Mesodermal cell (in vitro differentiated cells): Measurements from ENCODE around the gene TRPM5.

Experiments used
- H3K27ac ChIP-seq: 2 replicates; pipeline ENCODE4 v1.7.0; 2013; ENCODE audit warnings: mild to moderate bottlenecking, low read depth, low read length, moderate library complexity; ENCODE audit not compliant: severe bottlenecking
- H3K36me3 ChIP-seq: 2 replicates; pipeline ENCODE4 v1.7.1; 2013; ENCODE audit warnings: mild to moderate bottlenecking, low read length, moderate library complexity; ENCODE audit not compliant: control insufficient read depth, insufficient read depth
- H3K4me1 ChIP-seq: one replicate; pipeline ENCODE4 v1.7.1; 2013; ENCODE audit warnings: mild to moderate bottlenecking, low read length; ENCODE audit not compliant: insufficient read depth, control insufficient read depth, poor library complexity, severe bottlenecking
- H3K4me3 ChIP-seq: 2 replicates; pipeline ENCODE4 v1.7.0; 2013; ENCODE audit warnings: low read length, control low read depth, mild to moderate bottlenecking; ENCODE audit not compliant: insufficient read depth, poor library complexity, severe bottlenecking; ENCODE audit errors: extremely low read depth
- H3K9me3 ChIP-seq: 2 replicates; pipeline ENCODE4 v1.7.1; 2013; ENCODE audit warnings: mild to moderate bottlenecking, low read length, moderate library complexity; ENCODE audit not compliant: control insufficient read depth
- WGBS, 2 experiments: methylation state at CpG; one replicate each; pipeline ENCODE4 v1.1.5; 2013; ENCODE audit warnings: missing lambda C conversion rate in 2 of 2; ENCODE audit not compliant: insufficient coverage in 2 of 2; 5-methylcytosine and 5-hydroxymethylcytosine counted together

The TRPM5 gene

GRCh38 chr11:2450321-2451041 lies 6.2 kb upstream of the TRPM5 start:
- H3K9me3 ChIP-seq: no peaks in the 10 kb centered on the region
- no peak overlapping the region for H3K4me3 ChIP-seq
- no peaks in the 10 kb centered on the region for H3K4me1 ChIP-seq
- no peak overlapping the region for H3K27ac ChIP-seq
- H3K36me3 ChIP-seq: no peaks in the 10 kb centered on the region
- WGBS, 2 experiments: 86 to 95% methylated on average over 16 to 18 of the region's 19 CpGs

DNA sequence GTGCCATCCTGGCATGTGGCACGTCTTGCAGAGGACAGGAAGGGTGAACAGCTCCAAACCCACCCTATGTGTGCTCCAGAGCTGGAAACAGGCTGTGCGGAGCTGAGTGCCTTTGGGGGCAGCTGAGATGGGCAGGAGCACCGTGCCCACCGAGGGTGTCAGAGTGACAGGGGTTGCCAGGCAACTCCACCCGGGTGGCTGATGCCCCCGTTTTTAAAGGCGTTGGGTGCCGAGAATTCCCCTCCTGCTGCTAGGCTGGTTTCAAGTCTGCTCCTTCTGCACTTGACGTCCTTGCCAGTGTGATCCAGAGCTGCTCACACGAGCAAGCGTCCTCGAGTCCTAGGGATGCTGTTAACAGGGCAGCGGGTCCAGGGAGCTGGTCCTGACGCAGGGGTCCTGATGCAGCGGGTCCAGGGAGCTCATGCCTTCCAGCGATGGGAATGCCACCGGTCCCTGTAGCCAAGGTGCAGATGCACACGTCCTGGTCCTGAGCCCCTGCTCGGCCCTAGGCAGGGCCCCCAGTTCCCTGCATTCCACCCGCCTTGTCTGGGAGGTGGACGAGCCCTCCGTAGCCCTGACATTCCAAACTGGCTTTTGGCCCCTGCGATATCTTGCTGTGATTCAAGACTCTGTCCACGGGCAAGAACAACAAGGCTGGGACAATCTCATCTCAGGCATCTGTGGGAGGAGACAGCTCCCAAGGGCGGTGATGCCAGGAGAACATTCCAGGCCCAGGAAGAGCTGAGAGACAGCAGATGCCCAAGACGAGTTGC lies 5.4 kb upstream of the TRPM5 start:
- H3K36me3 ChIP-seq: no peaks in the 10 kb centered on the region
- H3K9me3 ChIP-seq: no peaks in the 10 kb centered on the region
- no peak overlapping the region for H3K4me3 ChIP-seq
- H3K4me1 ChIP-seq: no peaks in the 10 kb centered on the region
- WGBS, 2 experiments: 80 to 87% methylated on average over 24 to 26 of the region's 26 CpGs
- no peak overlapping the region for H3K27ac ChIP-seq

DNA sequence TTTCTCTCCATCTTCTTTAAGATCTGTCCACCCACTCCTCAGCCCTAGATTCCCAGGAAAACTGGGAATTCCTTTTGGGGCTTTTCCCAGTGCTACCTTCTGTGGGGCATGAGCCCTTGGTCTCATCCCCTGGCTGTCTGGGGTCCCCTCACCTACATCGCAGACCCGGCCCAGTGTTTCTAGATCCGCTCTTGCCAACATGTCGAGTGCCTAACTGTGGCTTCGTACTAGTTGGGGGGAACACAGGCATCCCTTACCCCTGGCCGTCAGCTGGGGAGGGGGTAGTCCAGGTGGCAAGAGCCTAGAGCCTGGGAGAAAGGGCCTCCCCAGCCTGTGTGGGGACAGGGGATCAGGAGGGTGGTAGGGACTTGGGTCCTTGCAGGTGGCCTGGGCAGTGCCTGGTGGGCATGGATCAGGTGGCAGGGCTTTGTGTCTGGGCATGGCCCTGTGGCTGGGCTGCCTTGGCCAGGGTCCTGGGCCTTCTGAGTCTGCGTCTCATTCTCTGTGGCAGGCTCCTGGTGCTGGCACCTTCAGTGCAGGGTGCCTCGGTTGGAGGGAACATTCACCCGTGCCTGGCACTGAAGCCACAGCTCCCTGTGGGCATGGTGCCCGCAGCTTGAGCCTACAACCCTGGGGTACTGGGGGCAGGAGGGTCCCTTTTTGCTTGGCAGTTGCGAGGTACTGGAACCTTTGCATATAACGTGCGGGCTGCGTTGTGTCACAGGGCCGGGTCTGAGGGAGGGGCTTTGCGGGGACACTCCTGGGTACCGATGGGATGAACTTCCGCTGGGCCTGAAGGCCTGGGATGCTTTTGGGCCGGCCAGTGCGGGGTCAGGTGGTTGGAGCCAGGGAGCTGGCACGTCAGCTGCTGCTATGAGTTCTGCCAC lies 4.6 kb upstream of the TRPM5 start:
- Histone ChIP-seq H3K36me3 (no peaks in the 10 kb centered on the region), H3K9me3 (no peaks in the 10 kb centered on the region), H3K27ac (no peak overlapping the region), H3K4me1 (no peaks in the 10 kb centered on the region), H3K4me3 (no peak overlapping the region)
- 86 to 88% methylated on average over 17 to 20 of the region's 21 CpGs for WGBS, 2 experiments

GRCh38 chr11:2447951-2448650 lies 3.8 kb upstream of the TRPM5 start:
- Histone ChIP-seq H3K27ac (no peak overlapping the region), H3K36me3 (no peaks in the 10 kb centered on the region), H3K4me1 (no peaks in the 10 kb centered on the region), H3K4me3 (no peak overlapping the region), H3K9me3 (no peaks in the 10 kb centered on the region)
- 76 to 96% methylated on average over 6 to 9 of the region's 10 CpGs for WGBS, 2 experiments

DNA sequence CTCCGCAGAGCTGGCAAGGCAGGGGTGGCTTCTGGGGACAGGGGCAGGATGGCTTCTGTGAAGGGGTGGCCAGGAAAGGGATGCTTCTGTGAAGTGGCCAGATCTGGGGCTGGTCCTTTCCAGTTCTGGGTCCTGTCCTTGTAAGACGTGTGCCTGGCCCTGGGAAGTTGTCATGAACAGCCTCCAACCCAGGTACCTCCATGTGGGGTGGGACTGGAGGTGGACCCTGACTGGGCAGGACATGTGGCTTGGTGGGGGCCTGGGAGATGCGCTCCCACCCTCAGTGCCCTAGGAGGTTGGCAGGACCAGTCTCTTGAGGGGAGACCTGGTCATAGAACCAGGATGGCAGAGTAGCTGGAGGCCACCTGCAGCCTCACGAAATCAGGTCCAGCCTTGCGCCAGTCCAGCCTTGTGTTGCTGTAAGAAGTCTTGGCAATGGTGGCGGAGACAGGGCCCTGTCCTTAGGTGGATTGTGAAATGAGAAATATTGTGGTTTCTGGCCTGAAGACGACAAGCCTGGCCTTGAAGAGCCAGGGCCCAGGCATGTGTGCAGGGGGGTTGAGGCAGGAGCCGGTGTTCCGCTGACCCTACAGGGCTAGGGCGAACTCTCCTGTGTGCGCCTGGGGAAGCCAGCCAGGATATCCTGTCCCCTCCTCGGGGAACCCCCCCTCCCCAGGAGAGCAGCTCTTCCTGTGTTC lies 3.1 kb upstream of the TRPM5 start:
- Histone ChIP-seq H3K36me3 (no peaks in the 10 kb centered on the region), H3K27ac (no peak overlapping the region), H3K4me1 (no peaks in the 10 kb centered on the region), H3K9me3 (no peaks in the 10 kb centered on the region), H3K4me3 (no peak overlapping the region)
- WGBS, 2 experiments: 81 to 86% methylated on average over 9 to 12 of the region's 12 CpGs

DNA sequence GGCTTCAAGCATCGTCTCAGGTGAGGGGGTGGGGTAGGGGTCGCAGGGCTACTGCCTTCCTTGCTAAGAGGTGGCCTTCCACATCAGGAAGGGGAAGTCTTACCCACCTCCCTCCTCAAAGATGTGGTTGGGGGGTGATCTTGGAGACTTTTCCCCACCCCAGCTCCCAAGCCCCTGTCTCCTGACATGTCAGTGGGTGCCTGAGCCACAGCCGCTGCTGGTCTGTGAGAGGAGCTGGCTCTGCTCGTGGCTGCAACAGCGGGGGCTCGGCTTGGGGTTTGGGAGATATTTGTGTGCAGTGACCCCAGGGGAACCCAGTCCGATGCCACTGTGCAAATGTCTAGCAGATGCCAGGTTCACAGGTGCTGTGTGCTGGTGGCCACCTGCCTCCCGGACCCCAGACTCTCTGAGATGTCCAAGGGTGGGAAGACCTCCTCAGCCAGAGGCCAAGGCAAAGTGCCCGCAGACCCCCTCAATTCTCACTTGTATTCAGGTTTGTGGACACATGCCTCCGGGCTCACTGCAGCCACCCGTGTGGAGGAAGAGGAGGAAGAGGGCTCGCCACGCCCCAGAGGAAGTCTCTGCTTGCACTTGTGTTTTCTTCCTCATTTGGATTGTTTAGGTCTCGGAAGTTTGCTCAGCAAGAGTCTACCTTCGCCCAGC lies 2.4 kb upstream of the TRPM5 start:
- no peak overlapping the region for H3K27ac ChIP-seq
- H3K4me1 ChIP-seq: no peaks in the 10 kb centered on the region
- H3K36me3 ChIP-seq: no peaks in the 10 kb centered on the region
- WGBS, 2 experiments: 72 to 90% methylated on average over 5 to 11 of the region's 15 CpGs
- no peak overlapping the region for H3K4me3 ChIP-seq
- no peaks in the 10 kb centered on the region for H3K9me3 ChIP-seq

GRCh38 chr11:2445746-2446551 lies 1.6 kb upstream of the TRPM5 start:
- H3K4me1 ChIP-seq: no peaks in the 10 kb centered on the region
- H3K9me3 ChIP-seq: no peaks in the 10 kb centered on the region
- no peak overlapping the region for H3K4me3 ChIP-seq
- WGBS, 2 experiments: 72 to 73% methylated on average over 19 of the region's 23 CpGs
- no peaks in the 10 kb centered on the region for H3K36me3 ChIP-seq
- H3K27ac ChIP-seq: no peak overlapping the region

DNA sequence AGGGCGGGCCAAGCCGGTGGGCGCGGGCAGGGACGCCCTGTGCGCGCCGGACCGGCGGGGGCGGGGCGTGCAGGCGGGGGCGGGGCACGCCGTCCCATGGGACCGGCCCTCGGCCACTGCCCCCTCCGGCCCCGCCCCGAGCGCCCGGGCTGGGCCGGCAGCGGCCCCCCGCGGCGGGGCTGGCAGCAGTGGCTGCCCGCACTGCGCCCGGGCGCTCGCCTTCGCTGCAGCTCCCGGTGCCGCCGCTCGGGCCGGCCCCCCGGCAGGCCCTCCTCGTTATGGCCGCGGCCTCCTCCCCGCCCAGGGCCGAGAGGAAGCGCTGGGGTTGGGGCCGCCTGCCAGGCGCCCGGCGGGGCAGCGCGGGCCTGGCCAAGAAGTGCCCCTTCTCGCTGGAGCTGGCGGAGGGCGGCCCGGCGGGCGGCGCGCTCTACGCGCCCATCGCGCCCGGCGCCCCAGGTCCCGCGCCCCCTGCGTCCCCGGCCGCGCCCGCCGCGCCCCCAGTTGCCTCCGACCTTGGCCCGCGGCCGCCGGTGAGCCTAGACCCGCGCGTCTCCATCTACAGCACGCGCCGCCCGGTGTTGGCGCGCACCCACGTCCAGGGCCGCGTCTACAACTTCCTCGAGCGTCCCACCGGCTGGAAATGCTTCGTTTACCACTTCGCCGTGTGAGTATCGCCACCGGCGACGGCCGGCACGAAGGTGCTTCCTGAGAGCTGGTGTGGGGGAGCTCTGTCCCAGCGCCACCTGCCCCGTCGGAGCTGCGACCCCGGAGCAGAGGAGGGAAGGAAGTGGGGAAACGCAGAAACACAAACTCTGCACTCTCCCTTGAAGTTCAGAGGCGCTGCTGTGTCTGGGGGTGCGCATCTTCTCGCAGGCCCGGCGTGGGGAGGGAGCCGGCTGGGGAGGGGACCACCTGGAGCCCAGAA lies 769 bp upstream of the TRPM5 start, which contains the start of gene KCNQ1:
Gene KCNQ1, plus strand, starts transcription at position 188 of the 925 bp plus-strand sequence. Its CDS starts 91 bp downstream, at position 279.
- H3K4me1 ChIP-seq: no peaks in the 10 kb centered on the region
- H3K27ac ChIP-seq: no peak within 1 kb of the TSS
- no peaks in the 10 kb centered on the region for H3K9me3 ChIP-seq
- 4 to 7% methylated on average over 51 to 85 of the region's 116 CpGs for WGBS, 2 experiments
- H3K4me3 ChIP-seq: peak within 1 kb of the TSS; percentile 11
- H3K36me3 ChIP-seq: no peaks in the 10 kb centered on the region
